K562 (cell line): ENCODE results near the gene CLASP1. TPM values are rescaled to one million over a fixed set of nuclear protein-coding genes. Genes with fewer than 3 reads are reported as not detected.
A peak's percentile ranks its signal among the peaks of the same experiment; 100 is the strongest.

Experiments used
- ATF2 ChIP-seq: sonication (generic); formaldehyde crosslinking; IDR thresholded peaks from 2 replicates; pipeline ENCODE4 v1.8.1; 2022; ENCODE audit warnings: missing genetic modification reagents
- CLOCK ChIP-seq: fragments of 250-450 bp; sonication (Bioruptor Pico); IDR thresholded peaks from 2 replicates; pipeline ENCODE4 v1.4.0; 2020; ENCODE audit warnings: mild to moderate bottlenecking, moderate library complexity, borderline replicate concordance
- DLX4 ChIP-seq: fragments of 250-450 bp; sonication (Bioruptor Pico); IDR thresholded peaks from 2 replicates; pipeline ENCODE4 v1.6.1; 2021; ENCODE audit warnings: mild to moderate bottlenecking
- ELF1 ChIP-seq: fragments of 200-800 bp; sonication (Bioruptor generic); IDR thresholded peaks from 2 replicates; pipeline ENCODE4 v1.6.1; 2016; ENCODE audit warnings: missing genetic modification characterization, missing compliant biosample characterization
- FOXJ3 ChIP-seq: sonication (generic); formaldehyde crosslinking; IDR thresholded peaks from 2 replicates; pipeline ENCODE4 v1.4.0; 2020; ENCODE audit warnings: mild to moderate bottlenecking, missing genetic modification reagents
- FOXO4 ChIP-seq: fragments of 450-650 bp; formaldehyde crosslinking; IDR thresholded peaks from 2 replicates; pipeline ENCODE4 v1.4.0; 2020; ENCODE audit warnings: mild to moderate bottlenecking, moderate library complexity
- GATAD2B ChIP-seq: fragments of 450-650 bp; IDR thresholded peaks from 2 replicates; pipeline ENCODE4 v1.6.1; 2017; ENCODE audit warnings: mild to moderate bottlenecking, borderline replicate concordance
- HCFC1 ChIP-seq: IDR thresholded peaks from 2 replicates; pipeline ENCODE4 v1.6.1; 2012; ENCODE audit warnings: low read depth, low read length, improper control_type of control experiment
- HDAC2 ChIP-seq: fragments of 450-650 bp; IDR thresholded peaks from 2 replicates; pipeline ENCODE4 v1.6.1; 2016; ENCODE audit warnings: mild to moderate bottlenecking
- KAT8 ChIP-seq: fragments of 450-650 bp; IDR thresholded peaks from 2 replicates; pipeline ENCODE4 v1.6.1; 2016; ENCODE audit warnings: low read depth, mild to moderate bottlenecking
- MAFK ChIP-seq: IDR thresholded peaks from 2 replicates; pipeline ENCODE4 v1.6.1; 2011; ENCODE audit warnings: low read length, improper control_type of control experiment
- NR4A1 ChIP-seq, 2 experiments: fragments of 250-450 bp in 1 of 2; fragments of 450-650 bp in 1 of 2; sonication (Bioruptor Pico) in 1 of 2; IDR thresholded peaks; 2 replicates each; pipeline versions ENCODE4 v1.4.0 to v1.6.1; 2016 to 2020; ENCODE audit warnings: mild to moderate bottlenecking in 2 of 2, missing compliant biosample characterization in 1 of 2, missing genetic modification characterization in 1 of 2, moderate library complexity in 1 of 2
- PRPF4 ChIP-seq: fragments of 200-400 bp; formaldehyde crosslinking; IDR thresholded peaks from one replicate; pipeline ENCODE4 v1.6.1; 2017; ENCODE audit warnings: low read length, low read depth, mild to moderate bottlenecking; ENCODE audit not compliant: insufficient read depth, poor library complexity, severe bottlenecking
- SREBF1 ChIP-seq: fragments of 150-350 bp; IDR thresholded peaks from 2 replicates; pipeline ENCODE4 v1.6.1; 2014; ENCODE audit warnings: antibody characterized with exemption, low read depth, low read length, borderline replicate concordance
- SUPT5H ChIP-seq: fragments of 450-650 bp; IDR thresholded peaks from 2 replicates; pipeline ENCODE4 v1.6.1; 2016
- TARDBP ChIP-seq: fragments of 450-650 bp; IDR thresholded peaks from 2 replicates; pipeline ENCODE4 v1.6.1; 2016
- TBP ChIP-seq: optimal IDR thresholded peaks from 2 replicates; pipeline ENCODE3; 2011; ENCODE audit warnings: low read depth, low read length, improper control_type of control experiment
- ZBTB43 ChIP-seq: sonication (generic); formaldehyde crosslinking; IDR thresholded peaks from 2 replicates; pipeline ENCODE4 v1.8.0; 2023; ENCODE audit warnings: mild to moderate bottlenecking, missing genetic modification reagents
- ZBTB8A ChIP-seq: fragments of 450-650 bp; IDR thresholded peaks from 2 replicates; pipeline ENCODE4 v1.6.1; 2018; ENCODE audit warnings: mild to moderate bottlenecking, moderate library complexity; ENCODE audit not compliant: partially characterized antibody
- ZNF121 ChIP-seq: sonication (generic); formaldehyde crosslinking; conservative IDR thresholded peaks from 2 replicates; pipeline ENCODE4 v1.8.0; 2022; ENCODE audit warnings: missing genetic modification reagents
- ZNF75A ChIP-seq: fragments of 450-650 bp; formaldehyde crosslinking; IDR thresholded peaks from 2 replicates; pipeline ENCODE4 v1.4.0; 2020; ENCODE audit warnings: mild to moderate bottlenecking
- polyA plus RNA-seq, 8 experiments: library from polyadenylated mRNA; depleted of rRNA in 4 of 8; stranded (reverse) in 5 of 8; unstranded in 3 of 8; fragments of >200 nt; fragmentation: Nextera tagmentation in 2 of 8; fragmentation: Illumina TruSeq in 1 of 8; extraction: Ambion mirVana in 2 of 8; extraction: Trizol in 1 of 8; gene quantifications; 2 replicates each; pipeline versions ENCODE4 v1.2.1 to v1.2.3, GENCODE V29; 2011 to 2014; ENCODE audit warnings: inconsistent platforms in 1 of 8, missing spikeins in 1 of 8
- total RNA-seq, 7 experiments: library from RNA; depleted of rRNA in 6 of 7; stranded (reverse); fragments of >200 nt in 6 of 7; fragmentation: Illumina TruSeq in 2 of 7; extraction: Trizol in 2 of 7; gene quantifications; 2 replicates each; pipeline versions ENCODE4 v1.2.1 to v1.2.3, GENCODE V29; 2011 to 2021; ENCODE audit warnings: low replicate concordance in 1 of 7

The CLASP1 gene
- total and polyA plus RNA-seq, 9 of the 15 experiments (the other 6 are each of a cell fraction or from before 2014, with no cell fraction given): 1.7 to 40.3 (median 20.7) TPM

GRCh38 chr2:121649596-121650314 is 493 bp upstream of the CLASP1 start (continued):
- no peak for TF ChIP-seq TARDBP
- TF ChIP-seq PRPF4: no peak
- no peak; the same call in 1 of the 2 replicates for TF ChIP-seq KAT8
- peak; percentile 70 for TF ChIP-seq ZBTB8A
- no peak for TF ChIP-seq ZNF75A (CRISPR knock-in tag)
- TF ChIP-seq HDAC2: peak; percentile 20; the same call in 1 of the 2 replicates
- no peak for TF ChIP-seq FOXJ3 (CRISPR knock-in tag)
- no peak for TF ChIP-seq CLOCK (CRISPR knock-in tag)
- TF ChIP-seq SUPT5H: peak; percentile 94
- TF ChIP-seq ELF1 (tag): peak; percentile 90
- TF ChIP-seq GATAD2B: no peak
- peak; percentile 66 for TF ChIP-seq HCFC1
- TF ChIP-seq DLX4 (CRISPR knock-in tag): no peak
- no peak for TF ChIP-seq ZNF121
- TF ChIP-seq TBP: peak; percentile 82
- no peak for TF ChIP-seq SREBF1
- no peak for TF ChIP-seq FOXO4
- TF ChIP-seq MAFK: no peak
- no peak; the same call in 1 of the 2 replicates for TF ChIP-seq NR4A1 (CRISPR knock-in tag; IDR thresholded peaks at IDR 0.05)
- no peak for TF ChIP-seq NR4A1 (tag; IDR thresholded peaks at IDR 0.05)
- no peak for TF ChIP-seq ZBTB43
- no peak for TF ChIP-seq ATF2
